ENCODE data around the gene PCMTD2. TPM values are rescaled to one million over a fixed set of nuclear protein-coding genes. Genes with fewer than 3 reads are reported as not detected.

PCMTD2 gene
- total and polyA plus RNA-seq, 2 of the 13 experiments (the other 11 are each of a cell fraction or from before 2014, with no cell fraction given): 47.0 to 76.9 TPM

- peak; percentile 81; the same call in 1 of the 2 replicates for TF ChIP-seq HOMEZ (CRISPR knock-in tag; IDR thresholded peaks at IDR 0.05; ENCODE audit: low read depth)
- peak; percentile 69; the same call in 1 of the 2 replicates for TF ChIP-seq ZNF703 (CRISPR knock-in tag; IDR thresholded peaks at IDR 0.05; ENCODE audit: borderline replicate concordance)
- peak; percentile 74; the same call in 1 of the 2 replicates for TF ChIP-seq ISL2 (CRISPR knock-in tag; IDR thresholded peaks at IDR 0.05)
- peak; percentile 86 for TF ChIP-seq SNAPC4 (CRISPR knock-in tag; IDR thresholded peaks at IDR 0.05)
- peak; percentile 89 for TF ChIP-seq GATAD2A (CRISPR knock-in tag; IDR thresholded peaks at IDR 0.05)
- TF ChIP-seq DBP (CRISPR knock-in tag; IDR thresholded peaks at IDR 0.05; ENCODE audit: not compliant biosample characterization): no peak
- peak; percentile 62 to 91; a peak in 3 of 4 replicates for TF ChIP-seq EP300 (IDR thresholded peaks at IDR 0.05; ENCODE audit: low read depth in 2 of 2, low read length in 2 of 2)
- TF ChIP-seq EP300 (CRISPR knock-in tag; IDR thresholded peaks at IDR 0.05; ENCODE audit: borderline replicate concordance): peak; percentile 56; the same call in 1 of the 2 replicates
- peak; percentile 86 for TF ChIP-seq TFAP4 (IDR thresholded peaks at IDR 0.05; ENCODE audit: borderline replicate concordance, low read depth)
- TF ChIP-seq TEAD2 (CRISPR knock-in tag; IDR thresholded peaks at IDR 0.05): 0 out of 2 replicates have a peak, but pooled peaks have one; percentile 45
- TF ChIP-seq ZMAT5 (CRISPR knock-in tag; IDR thresholded peaks at IDR 0.05; ENCODE audit: borderline replicate concordance, low read depth): no peak
- TF ChIP-seq ZNF331 (CRISPR knock-in tag; IDR thresholded peaks at IDR 0.05): peak; percentile 86; the same call in 1 of the 2 replicates
- peak; percentile 81; the same call in 1 of the 2 replicates for TF ChIP-seq POGZ (CRISPR knock-in tag; IDR thresholded peaks at IDR 0.05)
- peak; percentile 75 for TF ChIP-seq ERF (CRISPR knock-in tag; IDR thresholded peaks at IDR 0.05)
- 0 out of 2 replicates have a peak, but pooled peaks have one; percentile 26 for TF ChIP-seq TCF7 (IDR thresholded peaks at IDR 0.05; ENCODE audit: low read depth)
- TF ChIP-seq RARA (CRISPR knock-in tag; IDR thresholded peaks at IDR 0.05): peak; percentile 98
- TF ChIP-seq SP2 (CRISPR knock-in tag; IDR thresholded peaks at IDR 0.05): no peak
- peak; percentile 38; the same call in 1 of the 2 replicates for TF ChIP-seq ZFP37 (CRISPR knock-in tag; IDR thresholded peaks at IDR 0.05; ENCODE audit: borderline replicate concordance)
- TF ChIP-seq SALL1 (CRISPR knock-in tag; IDR thresholded peaks at IDR 0.05): peak; percentile 90
Observed at GRCh38 chr20:64242797-64243475, 12.6 kb upstream of the PCMTD2 start (continued).
